Measurements from ENCODE around the gene ROBO1. TPM values are rescaled to one million over a fixed set of nuclear protein-coding genes. Genes with fewer than 3 reads are reported as not detected.

The ROBO1 gene
- total RNA-seq, 1 donor from 2014 or later: 169 TPM

DNA sequence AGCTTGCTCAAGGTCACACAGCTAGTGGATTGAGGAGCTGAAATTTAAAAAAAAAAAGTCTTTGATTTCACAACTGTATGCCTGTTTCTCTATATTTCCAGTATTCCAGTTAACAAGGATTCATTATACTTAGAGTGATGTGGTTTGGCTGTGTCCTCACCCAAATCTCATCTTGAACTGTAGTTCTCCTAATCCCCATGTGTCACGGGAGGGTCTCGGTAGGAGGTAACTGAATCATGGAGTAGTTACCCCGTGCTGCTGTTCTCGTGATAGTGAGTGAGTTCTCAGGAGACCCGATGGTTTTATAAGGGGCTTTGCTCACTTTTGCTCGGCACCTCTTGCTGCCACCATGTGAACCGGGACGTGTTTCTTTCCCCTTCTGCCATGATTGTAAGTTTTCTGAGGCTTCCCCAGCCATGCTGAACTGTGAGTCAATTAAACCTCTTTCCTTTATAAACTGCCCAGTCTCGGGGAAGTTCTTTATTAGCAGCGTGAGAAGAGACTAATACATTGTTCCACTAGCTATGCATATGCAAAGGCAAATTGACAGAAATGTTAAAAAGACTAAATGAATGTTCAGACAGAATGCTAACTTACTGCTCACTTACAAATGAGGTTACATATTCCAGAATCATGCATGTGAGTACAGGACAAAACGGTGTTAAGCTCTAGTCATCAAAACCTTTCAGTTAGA lies 1101.9 kb downstream of the ROBO1 start:
- Histone ChIP-seq H3K9me3 (ENCODE audit: low read depth) (no peaks in the 10 kb centered on the region), H3K4me1 (no peaks in the 10 kb centered on the region), H3K9ac (no peak overlapping the region), H3K27me3 (no peaks in the 10 kb centered on the region), H3K4me2 (no peak overlapping the region), H4K20me1 (ENCODE audit: low read depth) (no peaks in the 10 kb centered on the region), H3K36me3 (peaks cover 14% of the 10 kb centered on the region), H2AFZ (replicated peaks) (no peak overlapping the region), H3K79me2 (ENCODE audit: low read depth) (no peaks in the 10 kb centered on the region), H3F3A (ENCODE audit: low read depth) (peaks cover 5% of the 10 kb centered on the region), H3K27ac (no peak overlapping the region), H3K4me3 (no peak overlapping the region)
- DNase-seq (ENCODE audit: low spot score): no peak
- no peaks in the 10 kb centered on the region for H3K9me3 Mint-ChIP-seq
- TF ChIP-seq, protein P1, sequence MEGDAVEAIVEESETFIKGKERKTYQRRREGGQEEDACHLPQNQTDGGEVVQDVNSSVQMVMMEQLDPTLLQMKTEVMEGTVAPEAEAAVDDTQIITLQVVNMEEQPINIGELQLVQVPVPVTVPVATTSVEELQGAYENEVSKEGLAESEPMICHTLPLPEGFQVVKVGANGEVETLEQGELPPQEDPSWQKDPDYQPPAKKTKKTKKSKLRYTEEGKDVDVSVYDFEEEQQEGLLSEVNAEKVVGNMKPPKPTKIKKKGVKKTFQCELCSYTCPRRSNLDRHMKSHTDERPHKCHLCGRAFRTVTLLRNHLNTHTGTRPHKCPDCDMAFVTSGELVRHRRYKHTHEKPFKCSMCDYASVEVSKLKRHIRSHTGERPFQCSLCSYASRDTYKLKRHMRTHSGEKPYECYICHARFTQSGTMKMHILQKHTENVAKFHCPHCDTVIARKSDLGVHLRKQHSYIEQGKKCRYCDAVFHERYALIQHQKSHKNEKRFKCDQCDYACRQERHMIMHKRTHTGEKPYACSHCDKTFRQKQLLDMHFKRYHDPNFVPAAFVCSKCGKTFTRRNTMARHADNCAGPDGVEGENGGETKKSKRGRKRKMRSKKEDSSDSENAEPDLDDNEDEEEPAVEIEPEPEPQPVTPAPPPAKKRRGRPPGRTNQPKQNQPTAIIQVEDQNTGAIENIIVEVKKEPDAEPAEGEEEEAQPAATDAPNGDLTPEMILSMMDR (IDR thresholded peaks at IDR 0.05): no peak
- TF ChIP-seq EZH2 (IDR thresholded peaks at IDR 0.05): no peak
- no peak for TF ChIP-seq EZH2phosphoT487 (IDR thresholded peaks at IDR 0.05)
- H3K4me3 Mint-ChIP-seq: peak overlapping the region; percentile 44
- H3K4me1 Mint-ChIP-seq: peaks cover 3% of the 10 kb centered on the region
- peaks cover 2% of the 10 kb centered on the region for H3K27me3 Mint-ChIP-seq (ENCODE audit: insufficient read depth, low read depth)
- peaks cover 4% of the 10 kb centered on the region for H3K36me3 Mint-ChIP-seq
- no peak overlapping the region for H3K27ac Mint-ChIP-seq

DNA sequence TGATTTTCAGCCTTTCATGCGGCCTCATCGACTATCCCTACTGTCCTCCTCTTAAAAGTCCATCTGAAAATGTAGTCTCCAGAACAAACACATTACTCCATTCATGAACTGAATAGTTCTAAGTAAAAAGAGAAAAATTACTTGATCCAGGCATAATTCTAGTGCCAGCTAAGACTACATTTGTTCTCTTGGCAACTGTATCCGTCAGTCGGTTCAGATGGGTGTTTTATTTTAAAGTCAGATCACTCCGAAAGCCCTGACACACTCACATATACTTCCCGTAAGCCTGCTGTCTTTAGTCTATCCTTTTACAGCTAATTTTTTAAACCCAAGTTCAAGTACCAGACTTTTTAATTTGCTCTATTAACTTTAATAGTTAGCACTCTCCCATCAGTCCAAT lies 1102.7 kb downstream of the ROBO1 start:
- no peaks in the 10 kb centered on the region for H3K9me3 ChIP-seq (ENCODE audit: low read depth)
- DNase-seq (ENCODE audit: low spot score): no peak
- H3K4me3 ChIP-seq: no peak overlapping the region
- H2AFZ ChIP-seq (replicated peaks): no peak overlapping the region
- no peaks in the 10 kb centered on the region for H3K27me3 ChIP-seq
- H3K27ac ChIP-seq: no peak overlapping the region
- H4K20me1 ChIP-seq (ENCODE audit: low read depth): no peaks in the 10 kb centered on the region
- H3K4me1 ChIP-seq: no peaks in the 10 kb centered on the region
- peaks cover 4% of the 10 kb centered on the region for H3K36me3 Mint-ChIP-seq
- H3K4me2 ChIP-seq: no peak overlapping the region
- no peak overlapping the region for H3K4me3 Mint-ChIP-seq
- TF ChIP-seq, protein P1 (IDR thresholded peaks at IDR 0.05): no peak
- TF ChIP-seq EZH2phosphoT487 (IDR thresholded peaks at IDR 0.05) (no peak), EZH2 (IDR thresholded peaks at IDR 0.05) (no peak)
- H3K79me2 ChIP-seq (ENCODE audit: low read depth): no peaks in the 10 kb centered on the region
- no peak overlapping the region for H3K27ac Mint-ChIP-seq
- no peaks in the 10 kb centered on the region for H3K9me3 Mint-ChIP-seq
- peaks cover 20% of the 10 kb centered on the region for H3K36me3 ChIP-seq
- H3K27me3 Mint-ChIP-seq (ENCODE audit: insufficient read depth, low read depth): peaks cover 2% of the 10 kb centered on the region
- H3F3A ChIP-seq (ENCODE audit: low read depth): peaks cover 7% of the 10 kb centered on the region
- H3K4me1 Mint-ChIP-seq: peaks cover 3% of the 10 kb centered on the region
- no peak overlapping the region for H3K9ac ChIP-seq

DNA sequence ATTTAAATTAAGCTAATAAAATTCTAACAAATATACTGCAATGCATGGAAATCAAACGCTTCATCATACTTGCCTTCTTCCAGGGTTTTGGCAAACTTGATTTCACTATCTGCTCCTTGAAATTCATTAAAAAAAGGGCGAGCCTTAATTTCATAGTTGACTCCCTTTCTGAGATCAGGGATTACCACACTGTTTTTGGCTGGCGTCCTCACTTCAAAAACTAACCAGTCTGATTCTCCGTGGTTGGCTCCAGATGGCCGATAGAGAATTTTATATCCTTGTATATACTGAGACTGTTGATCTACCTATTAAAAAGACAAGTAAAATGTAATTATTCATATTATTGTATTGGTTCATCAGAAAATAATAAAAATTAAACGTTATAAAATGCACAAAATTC lies 1106.8 kb downstream of the ROBO1 start:
- Histone ChIP-seq H3K4me3 (no peak overlapping the region), H3K27me3 (no peaks in the 10 kb centered on the region), H4K20me1 (ENCODE audit: low read depth) (no peaks in the 10 kb centered on the region), H3K79me2 (ENCODE audit: low read depth) (no peaks in the 10 kb centered on the region), H3K27ac (no peak overlapping the region), H3K4me1 (no peaks in the 10 kb centered on the region), H3K4me2 (no peak overlapping the region), H3K36me3 (peaks cover 6% of the 10 kb centered on the region), H2AFZ (replicated peaks) (no peak overlapping the region), H3F3A (ENCODE audit: low read depth) (peaks cover 6% of the 10 kb centered on the region), H3K9me3 (ENCODE audit: low read depth) (no peaks in the 10 kb centered on the region), H3K9ac (no peak overlapping the region)
- Mint-ChIP-seq H3K27ac (no peak overlapping the region), H3K4me3 (no peak overlapping the region), H3K36me3 (peaks cover 9% of the 10 kb centered on the region), H3K27me3 (ENCODE audit: insufficient read depth, low read depth) (peaks cover 4% of the 10 kb centered on the region), H3K4me1 (peaks cover 3% of the 10 kb centered on the region), H3K9me3 (no peaks in the 10 kb centered on the region)
- no peak for TF ChIP-seq EZH2 (IDR thresholded peaks at IDR 0.05)
- DNase-seq (ENCODE audit: low spot score): no peak

DNA sequence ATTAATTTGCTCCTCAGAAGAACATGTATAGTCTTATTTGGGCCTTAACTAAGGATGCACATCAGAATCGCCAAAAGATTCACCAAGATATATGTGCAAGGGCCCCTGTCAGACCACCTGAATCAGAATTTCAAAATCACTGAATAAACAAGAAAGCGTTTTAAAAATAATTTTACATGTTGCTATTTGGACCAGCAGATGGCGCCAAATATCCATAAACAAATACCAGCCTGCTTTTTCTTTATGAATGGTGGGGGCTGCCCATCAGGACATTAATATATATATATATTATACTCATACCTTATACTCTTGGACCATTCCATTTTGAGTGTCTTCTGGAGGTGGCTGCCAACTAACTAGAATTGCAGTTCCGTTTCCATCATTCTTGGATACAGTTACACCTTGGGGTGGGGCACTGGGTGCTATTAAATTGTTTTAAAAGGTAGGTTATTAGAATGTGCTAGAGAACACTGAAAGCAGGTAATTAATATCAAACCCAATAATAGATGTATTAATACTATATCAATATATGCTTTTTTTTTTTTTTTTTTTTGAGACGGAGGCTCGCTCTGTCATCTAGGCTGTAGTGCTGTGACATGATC lies 1108.3 kb downstream of the ROBO1 start:
- peaks cover 12% of the 10 kb centered on the region for H3K36me3 ChIP-seq
- H3K36me3 Mint-ChIP-seq: peaks cover 12% of the 10 kb centered on the region
- no peak overlapping the region for H2AFZ ChIP-seq (replicated peaks)
- no peak overlapping the region for H3K4me3 Mint-ChIP-seq
- H3K4me1 Mint-ChIP-seq: peaks cover 3% of the 10 kb centered on the region
- H3F3A ChIP-seq (ENCODE audit: low read depth): peaks cover 6% of the 10 kb centered on the region
- H3K27ac Mint-ChIP-seq: no peak overlapping the region
- no peaks in the 10 kb centered on the region for H3K79me2 ChIP-seq (ENCODE audit: low read depth)
- peak; percentile 53 for DNase-seq (ENCODE audit: low spot score)
- H3K4me3 ChIP-seq: no peak overlapping the region
- no peak overlapping the region for H3K9ac ChIP-seq
- H3K27me3 Mint-ChIP-seq (ENCODE audit: insufficient read depth, low read depth): peaks cover 2% of the 10 kb centered on the region
- no peaks in the 10 kb centered on the region for H4K20me1 ChIP-seq (ENCODE audit: low read depth)
- no peaks in the 10 kb centered on the region for H3K4me1 ChIP-seq
- H3K27me3 ChIP-seq: no peaks in the 10 kb centered on the region
- H3K27ac ChIP-seq: no peak overlapping the region
- TF ChIP-seq, protein P1 (IDR thresholded peaks at IDR 0.05): peak; percentile 82
- TF ChIP-seq EZH2phosphoT487 (IDR thresholded peaks at IDR 0.05): no peak
- H3K9me3 Mint-ChIP-seq: peaks cover 2% of the 10 kb centered on the region
- H3K4me2 ChIP-seq: no peak overlapping the region
- no peaks in the 10 kb centered on the region for H3K9me3 ChIP-seq (ENCODE audit: low read depth)
